ENCODE measurements around the gene GPATCH8.

GRCh38 chr17:44348234-44348987 lies 154.8 kb downstream of the GPATCH8 start:
- TF ChIP-seq CTCF (conservative IDR thresholded peaks at IDR 0.05; ENCODE audit: low read depth, low read length) (no peak), EZH2 (IDR thresholded peaks at IDR 0.05; ENCODE audit: borderline replicate concordance, low read depth, low read length, poor library complexity, severe bottlenecking) (no peak)
